Suprapubic skin (tissue), 4 donors: ENCODE results near the gene MIS18BP1.

ENCODE experiments used
- POLR2A ChIP-seq, 2 donors: fragments of 450-650 bp; IDR thresholded peaks; one replicate each; pipeline ENCODE4 v1.6.1; 2017; ENCODE audit warnings: antibody characterized with exemption in 2 of 2, mild to moderate bottlenecking in 2 of 2, moderate library complexity in 2 of 2
- POLR2AphosphoS5 ChIP-seq, 3 donors: sonication (generic); formaldehyde crosslinking; IDR thresholded peaks; one replicate each; pipeline ENCODE4 v1.6.1; 2017; ENCODE audit warnings: antibody characterized with exemption in 3 of 3
- TF ChIP-seq, protein P1 (sequence below), 2 donors: fragments of 200-600 bp in 1 of 2; fragments of 450-650 bp in 1 of 2; sonication (generic) in 1 of 2; IDR thresholded peaks; one replicate each; pipeline ENCODE4 v1.5.1; 2016 to 2019; ENCODE audit warnings: antibody characterized with exemption in 2 of 2, mild to moderate bottlenecking in 1 of 2, moderate library complexity in 1 of 2

DNA sequence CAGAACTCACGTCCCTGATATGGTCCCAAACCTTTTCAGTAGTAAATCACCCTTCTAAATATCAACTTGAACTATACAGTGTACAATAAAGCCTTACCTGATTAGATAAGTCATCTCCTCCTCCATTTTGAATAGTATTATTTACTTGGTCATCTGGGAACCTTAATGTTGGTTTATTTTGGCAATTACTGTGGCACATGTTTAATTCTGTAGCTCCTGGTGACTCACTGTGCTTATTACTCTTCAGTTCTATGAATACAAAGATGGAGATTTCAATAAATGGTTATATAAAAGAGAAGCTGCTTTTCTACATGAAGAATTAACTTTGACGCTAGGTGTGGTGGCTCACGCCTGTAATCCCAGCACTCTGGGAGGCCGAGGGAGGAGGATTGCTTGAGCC lies 25.4 kb downstream of the MIS18BP1 start:
- TF ChIP-seq, protein P1, sequence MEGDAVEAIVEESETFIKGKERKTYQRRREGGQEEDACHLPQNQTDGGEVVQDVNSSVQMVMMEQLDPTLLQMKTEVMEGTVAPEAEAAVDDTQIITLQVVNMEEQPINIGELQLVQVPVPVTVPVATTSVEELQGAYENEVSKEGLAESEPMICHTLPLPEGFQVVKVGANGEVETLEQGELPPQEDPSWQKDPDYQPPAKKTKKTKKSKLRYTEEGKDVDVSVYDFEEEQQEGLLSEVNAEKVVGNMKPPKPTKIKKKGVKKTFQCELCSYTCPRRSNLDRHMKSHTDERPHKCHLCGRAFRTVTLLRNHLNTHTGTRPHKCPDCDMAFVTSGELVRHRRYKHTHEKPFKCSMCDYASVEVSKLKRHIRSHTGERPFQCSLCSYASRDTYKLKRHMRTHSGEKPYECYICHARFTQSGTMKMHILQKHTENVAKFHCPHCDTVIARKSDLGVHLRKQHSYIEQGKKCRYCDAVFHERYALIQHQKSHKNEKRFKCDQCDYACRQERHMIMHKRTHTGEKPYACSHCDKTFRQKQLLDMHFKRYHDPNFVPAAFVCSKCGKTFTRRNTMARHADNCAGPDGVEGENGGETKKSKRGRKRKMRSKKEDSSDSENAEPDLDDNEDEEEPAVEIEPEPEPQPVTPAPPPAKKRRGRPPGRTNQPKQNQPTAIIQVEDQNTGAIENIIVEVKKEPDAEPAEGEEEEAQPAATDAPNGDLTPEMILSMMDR (IDR thresholded peaks at IDR 0.05) = no peak
- TF ChIP-seq POLR2AphosphoS5 (IDR thresholded peaks at IDR 0.05) (no peak), POLR2A (IDR thresholded peaks at IDR 0.05) (no peak)
